Stomach (tissue), 9 donors: ENCODE data around the gene BANF2. TPM values are rescaled to one million over a fixed set of nuclear protein-coding genes. Genes with fewer than 3 reads are reported as not detected.
A peak's percentile ranks its signal among the peaks of the same experiment; 100 is the strongest.
"Not testable (repeated sequence)": the region's sequence is repeated elsewhere in the genome, so short reads cannot be mapped to it uniquely, and the experiment has no call there.

ENCODE experiments used
- DNase-seq, 2 donors: peaks; one replicate each; pipeline versions ENCODE4 v3.0.0 to v3.0.0-alpha.2; 2013 to 2019
- H3K27ac ChIP-seq, 5 donors: fragments of 200-600 bp in 4 of 5; sonication (generic) in 4 of 5; one replicate each; pipeline ENCODE4 v1.5.1; 2013 to 2019; ENCODE audit warnings: mild to moderate bottlenecking in 1 of 5, moderate library complexity in 1 of 5
- H3K27me3 ChIP-seq, 3 donors: fragments of 200-600 bp; sonication (generic); one replicate each; pipeline ENCODE4 v1.5.1; 2017 to 2019; ENCODE audit warnings: mixed run types in 1 of 3
- H3K36me3 ChIP-seq, 4 donors: fragments of 200-600 bp; sonication (generic); 1 replicate in 3 of 4; 2 replicates in 1 of 4; pipeline ENCODE4 v1.5.1; 2016 to 2019
- H3K4me1 ChIP-seq, 4 donors: fragments of 200-600 bp; sonication (generic); one replicate each; pipeline ENCODE4 v1.5.1; 2016 to 2019
- H3K4me3 ChIP-seq, 4 donors: fragments of 200-600 bp; sonication (generic) in 3 of 4; one replicate each; pipeline ENCODE4 v1.5.1; 2016 to 2019; ENCODE audit warnings: mild to moderate bottlenecking in 1 of 4
- H3K9me3 ChIP-seq, 4 donors: fragments of 200-600 bp; sonication (generic); one replicate each; pipeline ENCODE4 v1.5.1; 2016 to 2019
- EP300 ChIP-seq: sonication (generic); formaldehyde crosslinking; IDR thresholded peaks from one replicate; pipeline ENCODE4 v1.6.1; 2017; ENCODE audit warnings: antibody characterized with exemption
- POLR2A ChIP-seq, 4 donors: fragments of 450-650 bp; IDR thresholded peaks; one replicate each; pipeline ENCODE4 v1.6.1; 2016; ENCODE audit warnings: antibody characterized with exemption in 4 of 4, control low read depth in 2 of 4, mild to moderate bottlenecking in 1 of 4, moderate library complexity in 1 of 4
- POLR2AphosphoS5 ChIP-seq, 3 donors: sonication (generic); formaldehyde crosslinking; IDR thresholded peaks; one replicate each; pipeline ENCODE4 v1.6.1; 2016; ENCODE audit warnings: antibody characterized with exemption in 3 of 3
- WGBS, 5 donors: extraction: QIAGEN DNeasy Blood & Tissue Kit in 3 of 5; methylation state at CpG; one replicate each; pipeline versions ENCODE4 v1.1.5 to v1.1.7; 2013 to 2018; 5-methylcytosine and 5-hydroxymethylcytosine counted together
- intact Hi-C: fragments of 100-400 bp; cut with DNase I; formaldehyde crosslinking; loops from one replicate; pipeline ENCODE4 v1.15.1; 2023; ENCODE audit warnings: low total_unique reads
- polyA plus RNA-seq, 3 donors: library from polyadenylated mRNA; stranded (reverse); fragments of 200-250 nt; gene quantifications; one replicate each; pipeline ENCODE4 v1.2.3, GENCODE V29; 2013
- total RNA-seq, 5 donors: library from RNA; depleted of rRNA; stranded (reverse); fragments of >200 nt; gene quantifications; one replicate each; pipeline versions ENCODE4 v1.1.0 to v1.2.3, GENCODE V29; 2014 to 2016
- TF ChIP-seq, protein P1 (sequence below), 7 experiments: fragments of 450-650 bp in 4 of 7; fragments of 200-600 bp in 3 of 7; sonication (generic) in 3 of 7; IDR thresholded peaks; one replicate each; pipeline ENCODE4 v1.5.1; 2016 to 2019; ENCODE audit warnings: antibody characterized with exemption in 7 of 7, control low read depth in 2 of 7, mild to moderate bottlenecking in 1 of 7
- donor health status: healthy with polysubstance abuse.
- donor health status: Bipolar disorder and iron deficiency.
- donor health status: healthy.

The BANF2 gene
- total and polyA plus RNA-seq, 8 donors, result not detected

DNA sequence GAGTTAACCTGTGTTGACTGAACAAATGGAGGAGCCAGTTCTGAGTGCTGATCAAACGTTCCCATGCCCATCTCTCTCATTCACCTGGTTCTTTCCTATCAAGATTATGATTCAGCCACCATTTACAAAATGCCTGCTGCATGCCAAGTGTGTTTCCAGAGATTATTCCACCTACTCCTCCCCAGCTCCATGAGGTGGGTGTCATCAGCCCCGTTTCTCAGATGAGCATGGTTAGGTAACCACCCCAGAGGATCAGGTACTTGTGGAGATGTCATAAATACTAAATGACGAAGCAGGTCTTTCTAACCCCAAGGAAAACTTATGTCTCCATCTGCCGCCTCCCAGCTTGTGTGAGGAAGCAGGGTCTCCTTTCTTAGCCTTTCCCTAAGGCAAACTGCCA lies 2.1 kb downstream of the BANF2 start:
- WGBS, 5 donors, result 71 to 82% (median 78%) methylated on average over 4 of the region's 4 CpGs

DNA sequence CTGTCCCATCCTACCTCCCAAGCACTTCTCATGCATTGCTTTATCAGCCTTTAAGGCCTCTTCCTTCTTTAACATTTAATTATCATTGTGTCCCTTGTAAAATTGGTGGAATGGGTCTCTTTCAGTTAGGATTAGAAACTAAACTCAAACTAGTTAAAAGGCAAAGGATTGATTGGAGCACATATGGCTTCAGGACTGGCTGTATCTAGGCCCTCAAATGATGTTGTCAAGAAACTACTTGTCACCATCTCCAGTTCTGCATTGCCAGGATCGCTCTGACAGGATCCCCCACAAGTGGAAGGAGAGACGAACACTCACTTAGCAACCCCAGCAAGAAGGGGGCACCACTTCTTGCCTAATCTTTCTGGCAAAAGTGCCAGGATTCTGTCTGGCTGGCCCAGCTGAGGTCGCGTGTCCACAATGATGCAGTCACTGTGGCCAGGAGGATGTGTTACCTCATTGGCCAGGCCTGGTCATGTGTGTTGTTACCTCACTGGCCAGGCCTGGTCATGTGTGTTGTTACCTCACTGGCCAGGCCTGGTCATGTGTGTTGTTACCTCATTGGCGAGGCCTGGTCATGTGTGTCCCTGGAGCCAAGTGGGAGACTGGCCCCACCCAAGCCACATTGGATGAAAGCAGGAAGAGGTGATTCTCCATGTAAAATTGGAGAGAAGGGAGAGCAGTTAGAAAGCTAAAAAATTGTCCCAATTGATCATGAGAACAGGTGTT lies 5.0 kb downstream of the BANF2 start:
- WGBS, 5 donors, result 90 to 97% (median 96%) methylated on average over 5 of the region's 5 CpGs
- no peak for DNase-seq
- Histone ChIP-seq H3K27me3 (no peaks in the 10 kb centered on the region), H3K36me3 (no peaks in the 10 kb centered on the region), H3K27ac (no peak overlapping the region), H3K4me1 (peaks cover 3 to 23% (median 7%) of the 10 kb centered on the region in 4 donors), H3K4me3 (no peak overlapping the region), H3K9me3 (no peaks in the 10 kb centered on the region)
- TF ChIP-seq, protein P1, sequence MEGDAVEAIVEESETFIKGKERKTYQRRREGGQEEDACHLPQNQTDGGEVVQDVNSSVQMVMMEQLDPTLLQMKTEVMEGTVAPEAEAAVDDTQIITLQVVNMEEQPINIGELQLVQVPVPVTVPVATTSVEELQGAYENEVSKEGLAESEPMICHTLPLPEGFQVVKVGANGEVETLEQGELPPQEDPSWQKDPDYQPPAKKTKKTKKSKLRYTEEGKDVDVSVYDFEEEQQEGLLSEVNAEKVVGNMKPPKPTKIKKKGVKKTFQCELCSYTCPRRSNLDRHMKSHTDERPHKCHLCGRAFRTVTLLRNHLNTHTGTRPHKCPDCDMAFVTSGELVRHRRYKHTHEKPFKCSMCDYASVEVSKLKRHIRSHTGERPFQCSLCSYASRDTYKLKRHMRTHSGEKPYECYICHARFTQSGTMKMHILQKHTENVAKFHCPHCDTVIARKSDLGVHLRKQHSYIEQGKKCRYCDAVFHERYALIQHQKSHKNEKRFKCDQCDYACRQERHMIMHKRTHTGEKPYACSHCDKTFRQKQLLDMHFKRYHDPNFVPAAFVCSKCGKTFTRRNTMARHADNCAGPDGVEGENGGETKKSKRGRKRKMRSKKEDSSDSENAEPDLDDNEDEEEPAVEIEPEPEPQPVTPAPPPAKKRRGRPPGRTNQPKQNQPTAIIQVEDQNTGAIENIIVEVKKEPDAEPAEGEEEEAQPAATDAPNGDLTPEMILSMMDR (IDR thresholded peaks at IDR 0.05), result no peak
- no peak for TF ChIP-seq EP300
- intact Hi-C loops, result no loop called here

More for the DNA sequence above, 2.1 kb downstream of the BANF2 start:
- TF ChIP-seq EP300, result no peak
- TF ChIP-seq, protein P1 (IDR thresholded peaks at IDR 0.05), result no peak
- TF ChIP-seq POLR2AphosphoS5 (IDR thresholded peaks at IDR 0.05), result no peak
- no peak for TF ChIP-seq POLR2A (IDR thresholded peaks at IDR 0.05)
- H3K36me3 ChIP-seq, result no peaks in the 10 kb centered on the region
- no peak overlapping the region for H3K4me3 ChIP-seq
- intact Hi-C loops, result no loop called here
- no peak for DNase-seq
- H3K9me3 ChIP-seq, result no peaks in the 10 kb centered on the region
- H3K4me1 ChIP-seq, result peaks cover 0 to 9% (median 3%) of the 10 kb centered on the region in 4 donors
- no peaks in the 10 kb centered on the region for H3K27me3 ChIP-seq
- H3K27ac ChIP-seq, result no peak overlapping the region

- H3K27ac ChIP-seq, result no peak overlapping the region
- H3K4me1 ChIP-seq, result peaks cover 10 to 29% (median 17%) of the 10 kb centered on the region in 4 donors
- no peak overlapping the region for H3K4me3 ChIP-seq
- 74 to 95% (median 91%) methylated on average over 4 of the region's 4 CpGs for WGBS, 5 donors
- intact Hi-C loops, result no loop called here
- H3K27me3 ChIP-seq, result no peaks in the 10 kb centered on the region
- H3K9me3 ChIP-seq, result no peaks in the 10 kb centered on the region
- no peaks in the 10 kb centered on the region for H3K36me3 ChIP-seq
- TF ChIP-seq EP300, result no peak
- TF ChIP-seq, protein P1 (IDR thresholded peaks at IDR 0.05), result no peak
- no peak for TF ChIP-seq POLR2AphosphoS5 (IDR thresholded peaks at IDR 0.05)
- no peak for TF ChIP-seq POLR2A (IDR thresholded peaks at IDR 0.05)
- DNase-seq, result no peak
Measured at GRCh38 chr20:17705916-17706315, 6.2 kb downstream of the BANF2 start.

- Histone ChIP-seq H3K27ac (no peak overlapping the region), H3K27me3 (no peaks in the 10 kb centered on the region), H3K9me3 (no peaks in the 10 kb centered on the region), H3K36me3 (no peaks in the 10 kb centered on the region), H3K4me1 (peaks cover 14 to 36% (median 20%) of the 10 kb centered on the region in 4 donors), H3K4me3 (no peak overlapping the region)
- TF ChIP-seq EP300 (no peak), POLR2AphosphoS5 (IDR thresholded peaks at IDR 0.05) (no peak), POLR2A (IDR thresholded peaks at IDR 0.05) (no peak)
- TF ChIP-seq, protein P1 (IDR thresholded peaks at IDR 0.05), result no peak
- intact Hi-C loops, result no loop called here
- 65 to 100% (median 93%) methylated on average over 2 to 3 of the region's 3 CpGs for WGBS, 5 donors
- DNase-seq, result no peak
Measured at GRCh38 chr20:17706632-17707031, 6.9 kb downstream of the BANF2 start.

- H3K27ac ChIP-seq, result peak overlapping the region in 1 of 5 donors; percentile 36
Measured at GRCh38 chr20:17707951-17708350, 8.2 kb downstream of the BANF2 start.

More at GRCh38 chr20:17707951-17708350, 8.2 kb downstream of the BANF2 start:
- WGBS, 5 donors, result 85 to 88% (median 87%) methylated on average over 3 of the region's 3 CpGs
- DNase-seq, H3K4me3 ChIP-seq, H3K36me3 ChIP-seq, intact Hi-C loops, H3K9me3 ChIP-seq, H3K27me3 ChIP-seq: not testable (repeated sequence)
- H3K4me1 ChIP-seq, result peaks cover 14 to 43% (median 20%) of the 10 kb centered on the region in 4 donors
